Measurements from ENCODE around the gene NEO1.

NEO1 gene

DNA sequence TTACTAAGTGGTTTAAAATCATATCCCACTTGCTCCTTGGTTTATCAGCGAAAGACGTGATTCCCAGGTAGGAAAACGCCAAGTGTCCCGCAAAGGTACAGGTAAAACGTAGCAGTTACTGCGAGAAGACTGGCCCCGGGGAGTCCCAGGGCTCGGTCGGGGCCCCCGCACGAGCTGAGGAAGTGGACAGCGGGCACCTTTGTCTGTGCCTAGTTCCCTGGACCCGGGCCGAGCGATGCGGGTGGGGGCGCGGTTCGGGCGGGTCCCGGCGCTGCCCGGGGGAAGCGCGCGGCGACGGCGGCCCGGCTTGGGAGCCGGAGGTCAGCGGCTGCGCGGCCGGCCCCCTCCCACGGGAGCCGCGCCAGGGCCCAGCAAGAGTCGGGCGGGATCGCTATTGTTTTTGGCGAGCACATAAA, 864 bp upstream of the NEO1 start:
- intact Hi-C loops (cut with DNase I; ENCODE audit: low total_unique reads), result no loop called here
- H3K9me3 ChIP-seq, result no peaks in the 10 kb centered on the region
- H3K4me1 ChIP-seq, result peaks cover 0 to 12% (median 0%) of the 10 kb centered on the region in 4 donors
- H3K27me3 ChIP-seq, result no peaks in the 10 kb centered on the region
- peak overlapping the region; percentile 76 to 96 for H3K4me3 ChIP-seq
- TF ChIP-seq, protein P1, sequence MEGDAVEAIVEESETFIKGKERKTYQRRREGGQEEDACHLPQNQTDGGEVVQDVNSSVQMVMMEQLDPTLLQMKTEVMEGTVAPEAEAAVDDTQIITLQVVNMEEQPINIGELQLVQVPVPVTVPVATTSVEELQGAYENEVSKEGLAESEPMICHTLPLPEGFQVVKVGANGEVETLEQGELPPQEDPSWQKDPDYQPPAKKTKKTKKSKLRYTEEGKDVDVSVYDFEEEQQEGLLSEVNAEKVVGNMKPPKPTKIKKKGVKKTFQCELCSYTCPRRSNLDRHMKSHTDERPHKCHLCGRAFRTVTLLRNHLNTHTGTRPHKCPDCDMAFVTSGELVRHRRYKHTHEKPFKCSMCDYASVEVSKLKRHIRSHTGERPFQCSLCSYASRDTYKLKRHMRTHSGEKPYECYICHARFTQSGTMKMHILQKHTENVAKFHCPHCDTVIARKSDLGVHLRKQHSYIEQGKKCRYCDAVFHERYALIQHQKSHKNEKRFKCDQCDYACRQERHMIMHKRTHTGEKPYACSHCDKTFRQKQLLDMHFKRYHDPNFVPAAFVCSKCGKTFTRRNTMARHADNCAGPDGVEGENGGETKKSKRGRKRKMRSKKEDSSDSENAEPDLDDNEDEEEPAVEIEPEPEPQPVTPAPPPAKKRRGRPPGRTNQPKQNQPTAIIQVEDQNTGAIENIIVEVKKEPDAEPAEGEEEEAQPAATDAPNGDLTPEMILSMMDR (IDR thresholded peaks at IDR 0.05), result peak in 1 of 2 experiments; percentile 2
- peak overlapping the region; percentile 90 to 96 for H3K27ac ChIP-seq
- peak in 1 of 2 donors; percentile 25 for DNase-seq
- H3K36me3 ChIP-seq, result no peaks in the 10 kb centered on the region

DNA sequence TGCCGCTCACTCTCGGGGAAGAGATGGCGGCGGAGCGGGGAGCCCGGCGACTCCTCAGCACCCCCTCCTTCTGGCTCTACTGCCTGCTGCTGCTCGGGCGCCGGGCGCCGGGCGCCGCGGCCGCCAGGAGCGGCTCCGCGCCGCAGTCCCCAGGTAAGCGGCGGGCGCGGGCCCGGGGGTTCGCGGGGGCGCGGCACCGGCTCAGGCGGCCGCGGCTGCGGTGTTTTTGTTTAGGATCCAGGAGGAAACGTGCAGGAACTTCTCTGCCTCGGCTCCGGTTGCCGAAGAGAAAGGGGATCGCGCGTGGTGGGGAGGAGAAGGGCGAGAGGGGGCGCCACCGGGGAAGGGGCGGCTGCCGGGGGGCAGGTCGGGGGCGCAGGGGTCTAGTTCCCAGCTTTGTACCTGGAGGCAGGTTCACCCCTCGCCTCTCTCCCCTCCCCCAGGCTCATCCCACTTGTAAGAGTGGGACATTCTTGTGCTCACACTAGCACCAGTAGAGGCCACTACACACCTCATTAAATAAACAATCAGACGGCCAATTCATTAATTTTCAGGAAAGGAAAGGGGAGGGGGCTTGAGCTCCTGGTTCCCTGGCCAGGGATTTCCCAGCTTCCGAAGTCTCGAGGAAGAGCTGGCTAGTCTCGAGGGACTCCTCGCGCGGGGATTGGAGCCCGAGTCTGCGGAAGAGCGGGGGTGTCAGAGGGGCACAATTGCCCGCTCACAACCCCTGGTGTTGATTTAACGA, 562 bp downstream of the NEO1 start:
- H3K27me3 ChIP-seq, result no peaks in the 10 kb centered on the region
- H3K4me1 ChIP-seq, result peaks cover 0 to 12% (median 0%) of the 10 kb centered on the region in 4 donors
- peak; percentile 28 to 66 for DNase-seq
- TF ChIP-seq, protein P1 (IDR thresholded peaks at IDR 0.05), result peak in 1 of 2 experiments; percentile 24
- H3K9me3 ChIP-seq, result no peaks in the 10 kb centered on the region
- peak overlapping the region; percentile 76 to 96 for H3K4me3 ChIP-seq
- H3K27ac ChIP-seq, result peak overlapping the region; percentile 78 to 96
- no peaks in the 10 kb centered on the region for H3K36me3 ChIP-seq
- intact Hi-C loops (cut with DNase I; ENCODE audit: low total_unique reads), result no loop called here

DNA sequence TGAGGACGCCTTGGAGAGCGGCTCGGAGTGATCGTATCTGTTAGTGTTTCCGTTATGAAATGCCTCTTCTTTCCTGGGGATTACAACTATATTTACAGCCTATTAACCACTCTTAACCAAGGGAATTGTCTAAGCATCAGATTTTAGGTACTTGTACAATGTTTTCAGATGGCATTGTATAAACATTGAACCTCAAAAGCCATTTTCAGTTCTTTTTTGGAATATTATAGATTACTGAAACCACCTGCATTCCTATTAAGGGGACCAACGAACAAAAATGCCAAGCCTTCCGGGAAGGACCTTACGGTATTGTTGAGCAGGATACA, 1.1 kb downstream of the NEO1 start:
- H3K27ac ChIP-seq, result peak overlapping the region; percentile 78 to 96
- no peaks in the 10 kb centered on the region for H3K9me3 ChIP-seq
- intact Hi-C loops (cut with DNase I; ENCODE audit: low total_unique reads), result no loop called here
- peaks cover 0 to 12% (median 0%) of the 10 kb centered on the region in 4 donors for H3K4me1 ChIP-seq
- H3K4me3 ChIP-seq, result peak overlapping the region; percentile 76 to 96
- TF ChIP-seq, protein P1 (IDR thresholded peaks at IDR 0.05), result no peak
- DNase-seq, result no peak
- H3K36me3 ChIP-seq, result no peaks in the 10 kb centered on the region
- H3K27me3 ChIP-seq, result no peaks in the 10 kb centered on the region

DNA sequence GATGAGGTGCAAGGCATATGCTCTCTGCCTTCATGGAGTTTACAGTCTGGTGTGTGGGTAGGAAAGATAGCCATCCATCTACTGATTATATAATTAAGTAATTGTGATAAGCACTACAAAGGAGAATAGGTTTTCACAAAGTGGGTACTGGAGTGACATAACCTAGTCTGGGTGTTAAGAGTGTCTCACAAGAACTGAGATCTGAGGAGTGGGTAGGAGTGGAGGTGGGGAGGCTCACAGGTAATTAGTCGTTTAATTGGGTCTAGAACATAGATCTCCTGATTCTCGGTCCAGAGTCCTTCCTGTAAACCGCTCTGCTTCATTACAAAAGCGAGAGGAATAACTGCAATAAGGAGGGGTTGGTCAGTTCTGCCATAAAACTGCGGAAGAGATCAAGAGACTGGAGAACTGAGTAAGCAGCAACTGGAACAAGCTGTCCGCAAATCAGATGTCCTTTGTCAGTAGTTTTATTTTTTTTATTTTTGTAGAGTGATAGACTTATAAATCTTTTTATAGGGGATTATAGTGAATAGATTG, 2.2 kb downstream of the NEO1 start:
- TF ChIP-seq, protein P1 (IDR thresholded peaks at IDR 0.05), result no peak
- H3K36me3 ChIP-seq, result no peaks in the 10 kb centered on the region
- H3K27me3 ChIP-seq, result no peaks in the 10 kb centered on the region
- H3K9me3 ChIP-seq, result no peaks in the 10 kb centered on the region
- intact Hi-C loops (cut with DNase I; ENCODE audit: low total_unique reads), result no loop called here
- peaks cover 0 to 12% (median 0%) of the 10 kb centered on the region in 4 donors for H3K4me1 ChIP-seq
- H3K4me3 ChIP-seq, result no peak overlapping the region
- DNase-seq, result no peak
- no peak overlapping the region for H3K27ac ChIP-seq

DNA sequence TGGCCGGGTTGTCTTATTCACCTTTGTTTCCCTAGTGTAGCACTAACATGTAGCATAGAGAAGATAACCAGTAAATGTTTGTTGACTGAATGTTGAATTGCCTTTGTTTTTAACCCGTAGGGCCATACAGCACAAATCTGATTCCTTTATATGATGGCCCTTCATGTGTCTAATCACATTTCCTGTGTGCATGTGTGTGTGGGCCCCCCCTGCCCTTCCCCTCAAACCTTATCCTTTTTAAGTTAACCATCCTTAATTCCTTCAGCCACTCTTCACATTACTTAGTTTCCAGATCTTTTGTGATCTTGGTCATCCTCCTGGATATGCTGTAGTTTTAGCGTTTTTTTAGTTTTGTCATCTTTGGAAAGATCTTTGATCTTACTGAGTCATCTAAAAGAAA, 4.2 kb downstream of the NEO1 start:
- Histone ChIP-seq H3K9me3 (no peaks in the 10 kb centered on the region), H3K27me3 (no peaks in the 10 kb centered on the region), H3K4me1 (peaks cover 0 to 8% (median 2%) of the 10 kb centered on the region in 4 donors), H3K36me3 (no peaks in the 10 kb centered on the region), H3K4me3 (no peak overlapping the region), H3K27ac (no peak overlapping the region)
- DNase-seq, result no peak
- intact Hi-C loops (cut with DNase I; ENCODE audit: low total_unique reads), result no loop called here
- TF ChIP-seq, protein P1 (IDR thresholded peaks at IDR 0.05), result no peak

All from tibial artery (tissue), 4 donors.